MCF 10A (cell line): ENCODE measurements around the gene PNCK. TPM values are rescaled to one million over a fixed set of nuclear protein-coding genes. Genes with fewer than 3 reads are reported as not detected.
"Not testable (repeated sequence)": the region's sequence is repeated elsewhere in the genome, so short reads cannot be mapped to it uniquely, and the experiment has no call there.

Experiments used
- BruUV-seq: library from RNA; stranded (reverse); fragments of 400-500 nt; replicated peaks from 2 replicates; lab custom pipeline; 2021; lab: Mats Ljungman, UMichigan
- CTCF ChIA-PET: fragments of 300-600 bp; sonication (Branson Sonifier 250); formaldehyde crosslinking; extraction: SDS; loops from one replicate; lab custom pipeline; 2021; ENCODE audit warnings: antibody characterized with exemption, inconsistent platforms; lab: Yijun Ruan, JAX
- POLR2A ChIA-PET: fragments of 300-600, 350-650 bp; sonication (Branson Sonifier 250); formaldehyde crosslinking; extraction: SDS; loops from one replicate; lab custom pipeline; 2020; ENCODE audit warnings: antibody characterized with exemption, inconsistent platforms; lab: Yijun Ruan, JAX
- DNase-seq: peaks from one replicate; pipeline ENCODE4 v3.0.0-alpha.2; 2018; ENCODE audit not compliant: unreplicated experiment
- H3K27ac Mint-ChIP-seq: one replicate; pipeline ENCODE4 v1.8.0; 2022; ENCODE audit warnings: mild to moderate bottlenecking, low read depth, mixed read lengths; ENCODE audit not compliant: unreplicated experiment
- H3K27me3 Mint-ChIP-seq: one replicate; pipeline ENCODE4 v1.8.0; 2022; ENCODE audit warnings: mixed read lengths; ENCODE audit not compliant: insufficient read depth, unreplicated experiment
- H3K36me3 Mint-ChIP-seq: one replicate; pipeline ENCODE4 v1.8.0; 2022; ENCODE audit warnings: mild to moderate bottlenecking, moderate library complexity, mixed read lengths; ENCODE audit not compliant: insufficient read depth, unreplicated experiment
- H3K4me1 Mint-ChIP-seq: one replicate; pipeline ENCODE4 v1.8.0; 2022; ENCODE audit warnings: mixed read lengths; ENCODE audit not compliant: insufficient read depth, unreplicated experiment
- H3K4me3 Mint-ChIP-seq: one replicate; pipeline ENCODE4 v1.8.0; 2022; ENCODE audit warnings: mild to moderate bottlenecking, moderate library complexity, mixed read lengths; ENCODE audit not compliant: unreplicated experiment
- H3K9me3 Mint-ChIP-seq: one replicate; pipeline ENCODE4 v1.8.0; 2022; ENCODE audit warnings: mixed read lengths; ENCODE audit not compliant: unreplicated experiment
- CTCF ChIP-seq: fragments of 200-600 bp; IDR thresholded peaks from one replicate; pipeline ENCODE4 v1.8.0; 2022; ENCODE audit warnings: antibody characterized with exemption, mild to moderate bottlenecking; ENCODE audit not compliant: unreplicated experiment
- intact Hi-C: fragments of 100-400 bp; cut with micrococcal nuclease; formaldehyde crosslinking; loops from 2 replicates; pipeline ENCODE4 v1.14.1; 2022
- total RNA-seq: library from RNA; stranded (reverse); gene quantifications from 2 replicates; pipeline ENCODE4 v1.2.3, GENCODE V29; 2022

PNCK gene
- total RNA-seq, 1 experiment from 2014 or later, result not detected

GRCh38 chrX:153700967-153701366, 27.4 kb upstream of the PNCK start:
- DNase-seq, result no peak
- intact Hi-C loops, result no loop called here
- TF ChIP-seq CTCF, result no peak
- no peak overlapping the region for H3K27ac Mint-ChIP-seq
- ChIA-PET POLR2A (no interaction called here), CTCF (interaction anchor here (0.8 kb wide), 1 partner anchor 27 kb away, joined by 3 read pairs; no protein-coding TSS in a partner anchor)
- peaks cover 44% of the 10 kb centered on the region for H3K36me3 Mint-ChIP-seq
- H3K27me3 Mint-ChIP-seq, result no peaks in the 10 kb centered on the region
- BruUV-seq, result no TSS peak
- H3K4me1 Mint-ChIP-seq, result peaks cover 8% of the 10 kb centered on the region
- no peak overlapping the region for H3K4me3 Mint-ChIP-seq
- H3K9me3 Mint-ChIP-seq, result no peaks in the 10 kb centered on the region

GRCh38 chrX:153700376-153700945, 26.8 kb upstream of the PNCK start:
- Mint-ChIP-seq H3K36me3 (peaks cover 44% of the 10 kb centered on the region), H3K27me3 (no peaks in the 10 kb centered on the region), H3K9me3 (no peaks in the 10 kb centered on the region), H3K27ac (no peak overlapping the region), H3K4me1 (peaks cover 8% of the 10 kb centered on the region), H3K4me3 (no peak overlapping the region)
- TSS peak; percentile 85 for BruUV-seq
- no peak for TF ChIP-seq CTCF
- DNase-seq, result no peak
- CTCF ChIA-PET, result interaction anchor here (0.7 to 1.8 kb wide), 2 partner anchors 161 to 171 kb away, joined by 3 to 6 read pairs; no protein-coding TSS in a partner anchor
- POLR2A ChIA-PET, result no interaction called here
- intact Hi-C loops, result no loop called here

DNA sequence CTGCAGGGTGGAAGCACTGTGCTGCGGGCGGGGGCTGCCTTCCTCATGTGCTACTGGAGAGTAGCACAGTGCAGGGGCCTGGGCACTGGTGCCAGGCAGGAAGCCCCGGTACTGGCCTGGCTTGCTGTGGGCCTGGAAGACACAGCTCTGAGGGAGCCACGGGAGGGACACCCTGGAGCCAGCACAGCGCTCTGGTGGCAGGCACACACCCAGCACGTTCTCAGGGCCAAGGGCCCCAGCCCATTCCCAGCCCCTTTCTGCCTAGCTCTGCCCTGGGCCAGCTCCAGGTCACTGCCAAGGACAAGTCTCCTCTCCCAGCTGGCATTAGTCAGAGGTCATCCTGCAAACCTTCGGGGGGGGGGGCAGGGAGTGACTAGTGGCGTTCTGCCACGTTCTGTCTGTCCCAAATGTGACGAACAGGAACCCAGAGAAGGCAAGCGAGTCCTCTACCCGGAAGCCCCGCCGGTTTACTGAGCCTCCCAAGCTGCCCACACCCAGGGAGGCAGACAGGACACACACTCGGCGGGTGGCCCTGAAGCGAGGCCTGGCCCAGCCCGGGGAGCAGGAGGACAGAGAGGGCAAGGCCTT, 26.3 kb upstream of the PNCK start:
- intact Hi-C loops, POLR2A ChIA-PET, BruUV-seq, H3K4me1 Mint-ChIP-seq, H3K9me3 Mint-ChIP-seq, DNase-seq, H3K27ac Mint-ChIP-seq, H3K27me3 Mint-ChIP-seq, H3K4me3 Mint-ChIP-seq: not testable (repeated sequence)
- peaks cover 44% of the 10 kb centered on the region for H3K36me3 Mint-ChIP-seq
- CTCF ChIA-PET, result interaction anchor here (0.7 to 1.8 kb wide), 2 partner anchors 161 to 170 kb away, joined by 3 to 6 read pairs; no protein-coding TSS in a partner anchor

DNA sequence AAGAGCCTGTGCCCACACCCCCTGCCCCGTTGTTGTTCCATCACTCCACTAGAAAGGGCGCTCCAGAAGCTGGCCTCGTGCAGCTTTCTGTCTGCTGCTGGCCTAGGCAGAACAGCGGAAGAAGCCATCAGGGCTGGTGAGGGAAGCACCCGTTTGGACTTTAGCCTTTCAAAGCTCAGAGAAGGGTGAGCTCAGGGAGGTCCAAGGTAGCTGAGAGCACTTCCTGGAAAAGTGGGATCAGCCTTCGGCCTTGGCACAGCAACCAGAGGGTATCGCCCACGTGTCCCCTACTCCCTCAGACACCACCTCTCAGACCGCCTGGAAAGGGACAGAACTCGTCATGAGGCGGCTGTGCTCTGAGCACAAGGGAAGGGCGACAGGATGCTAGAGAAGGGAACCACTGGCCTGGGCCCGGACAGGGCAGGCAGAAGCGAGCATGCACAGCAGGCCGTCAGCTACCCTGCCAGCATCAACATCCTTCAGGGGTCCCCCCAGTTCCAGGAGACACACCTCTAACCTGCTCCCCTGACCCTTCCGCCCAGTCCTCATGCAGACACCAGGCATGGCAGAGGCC, 25.7 kb upstream of the PNCK start:
- BruUV-seq, H3K4me3 Mint-ChIP-seq, H3K27ac Mint-ChIP-seq, DNase-seq, H3K27me3 Mint-ChIP-seq, H3K4me1 Mint-ChIP-seq, intact Hi-C loops, H3K9me3 Mint-ChIP-seq: not testable (repeated sequence)
- CTCF ChIA-PET, result interaction anchor here (1.8 kb wide), 1 partner anchor 160 kb away, joined by 6 read pairs; no protein-coding TSS in a partner anchor
- H3K36me3 Mint-ChIP-seq, result peaks cover 44% of the 10 kb centered on the region
- POLR2A ChIA-PET, result interaction anchor here (0.7 to 1.3 kb wide), 2 partner anchors 17 to 92 kb away, joined by 3 read pairs; no protein-coding TSS in a partner anchor
